H1 (cell line): ENCODE data around the gene PTPN13. TPM values are rescaled to one million over a fixed set of nuclear protein-coding genes. Genes with fewer than 3 reads are reported as not detected.

ENCODE experiments used
- CTCF ChIA-PET: fragments of 300-600 bp; sonication (Branson Sonifier 250); formaldehyde crosslinking; loops from one replicate; lab custom pipeline; 2021; ENCODE audit not compliant: partially characterized antibody; lab: Charles Lee
- POLR2A ChIA-PET: fragments of 300-600 bp; sonication (Branson Sonifier 250); formaldehyde crosslinking; loops from one replicate; lab custom pipeline; 2021; ENCODE audit warnings: inconsistent platforms; ENCODE audit not compliant: partially characterized antibody; lab: Charles Lee
- DNase-seq, 2 experiments: peaks; one replicate each; pipeline versions ENCODE4 v3.0.0 to v3.0.0-alpha.2; 2010 to 2022; ENCODE audit warnings: low spot score in 2 of 2, low read depth in 1 of 2, mixed read lengths in 1 of 2
- FAIRE-seq: peaks from 2 replicates; lab custom pipeline; 2011; peaks lifted over from hg19 to GRCh38; lab: Jason Lieb, UNC
- H2AFZ ChIP-seq: 2 replicates; pipeline ENCODE4 v1.8.1; 2012; ENCODE audit warnings: low read length, inconsistent platforms
- H2AK5ac ChIP-seq: 2 replicates; pipeline ENCODE4 v1.6.1; 2013; ENCODE audit warnings: low read depth, low read length
- H2BK120ac ChIP-seq: replicated peaks from 2 replicates; pipeline ENCODE3; 2013; ENCODE audit warnings: low read depth, low read length, inconsistent platforms
- H2BK12ac ChIP-seq: 2 replicates; pipeline ENCODE4 v1.6.1; 2013; ENCODE audit warnings: low read depth, low read length
- H2BK15ac ChIP-seq: 2 replicates; pipeline ENCODE4 v1.6.1; 2013; ENCODE audit warnings: low read length
- H2BK20ac ChIP-seq: 2 replicates; pipeline ENCODE4 v1.6.1; 2013; ENCODE audit warnings: low read length
- H2BK5ac ChIP-seq: 2 replicates; pipeline ENCODE4 v1.6.1; 2013; ENCODE audit warnings: low read depth, low read length
- H3K14ac ChIP-seq: 2 replicates; pipeline ENCODE4 v1.6.1; 2013; ENCODE audit warnings: inconsistent platforms; ENCODE audit not compliant: insufficient read length
- H3K18ac ChIP-seq: 2 replicates; pipeline ENCODE4 v1.6.1; 2013; ENCODE audit warnings: low read length; ENCODE audit errors: extremely low read depth
- H3K23ac ChIP-seq: 2 replicates; pipeline ENCODE4 v1.6.1; 2013; ENCODE audit warnings: inconsistent platforms; ENCODE audit not compliant: insufficient read length
- H3K23me2 ChIP-seq: 2 replicates; pipeline ENCODE4 v1.6.1; 2013; ENCODE audit warnings: low read depth, low read length
- H3K27ac ChIP-seq: 2 replicates; pipeline ENCODE4 v1.6.1; 2011; ENCODE audit warnings: low read depth, low read length, inconsistent platforms
- H3K27me3 ChIP-seq, 4 experiments: replicated peaks in 1 of 4; 1 replicate in 1 of 4; 2 replicates in 3 of 4; pipeline versions ENCODE4 v1.6.1 to v1.8.1; 2011 to 2013; ENCODE audit warnings: low read length in 3 of 4, mild to moderate bottlenecking in 3 of 4, inconsistent platforms in 2 of 4, mixed read lengths in 2 of 4, moderate library complexity in 1 of 4; ENCODE audit not compliant: control insufficient read depth in 3 of 4, insufficient read depth in 3 of 4; ENCODE audit errors: extremely low read depth in 1 of 4
- H3K36me3 ChIP-seq, 4 experiments: 2 replicates each; pipeline versions ENCODE4 v1.6.1 to v1.8.1; 2011 to 2013; ENCODE audit warnings: mild to moderate bottlenecking in 4 of 4, low read length in 3 of 4, moderate library complexity in 2 of 4, control low read depth in 1 of 4, inconsistent platforms in 1 of 4; ENCODE audit not compliant: insufficient read depth in 4 of 4, control insufficient read depth in 2 of 4
- H3K4ac ChIP-seq: replicated peaks from 2 replicates; pipeline ENCODE3; 2013; ENCODE audit warnings: low read length, low read depth, mixed read lengths, inconsistent platforms; ENCODE audit not compliant: insufficient read length
- H3K4me1 ChIP-seq, 4 experiments: replicated peaks in 1 of 4; 1 replicate in 1 of 4; 2 replicates in 3 of 4; pipeline versions ENCODE4 v1.6.1 to v1.8.1; 2011 to 2013; ENCODE audit warnings: low read length in 3 of 4, inconsistent platforms in 2 of 4, mixed read lengths in 1 of 4; ENCODE audit not compliant: insufficient read depth in 4 of 4, control insufficient read depth in 3 of 4
- H3K4me2 ChIP-seq, 2 experiments: 2 replicates each; pipeline versions ENCODE4 v1.6.1 to v1.8.1; 2011 to 2013; ENCODE audit warnings: low read depth in 2 of 2, low read length in 2 of 2, control low read depth in 1 of 2, inconsistent platforms in 1 of 2, mild to moderate bottlenecking in 1 of 2; ENCODE audit not compliant: insufficient read depth in 1 of 2
- H3K4me3 ChIP-seq, 4 experiments: fragments of 200-600, 300-600 bp in 1 of 4; sonication (generic), shearing (Covaris generic), sonication (Bioruptor Twin) in 1 of 4; 2 replicates each; pipeline versions ENCODE4 v1.5.1 to v1.8.1; 2011 to 2016; ENCODE audit warnings: low read length in 4 of 4, low read depth in 3 of 4, control low read depth in 2 of 4, inconsistent platforms in 2 of 4, mild to moderate bottlenecking in 2 of 4, mixed read lengths in 1 of 4, moderate library complexity in 1 of 4; ENCODE audit not compliant: insufficient read depth in 2 of 4; ENCODE audit errors: extremely low read depth in 1 of 4
- H3K56ac ChIP-seq: replicated peaks from 2 replicates; pipeline ENCODE3; 2013; ENCODE audit warnings: low read depth, mild to moderate bottlenecking, mixed read lengths, low read length, inconsistent platforms; ENCODE audit not compliant: insufficient read length
- H3K79me1 ChIP-seq: 2 replicates; pipeline ENCODE4 v1.6.1; 2013; ENCODE audit warnings: low read depth, low read length, control low read depth
- H3K79me2 ChIP-seq, 2 experiments: 2 replicates each; pipeline versions ENCODE4 v1.6.1 to v1.8.1; 2012 to 2013; ENCODE audit warnings: low read length in 2 of 2, mild to moderate bottlenecking in 2 of 2, inconsistent platforms in 1 of 2; ENCODE audit not compliant: insufficient read depth in 2 of 2, control insufficient read depth in 1 of 2
- H3K9ac ChIP-seq, 4 experiments: replicated peaks in 1 of 4; 1 replicate in 1 of 4; 2 replicates in 3 of 4; pipeline versions ENCODE4 v1.6.1 to v1.8.1; 2011 to 2013; ENCODE audit warnings: low read depth in 3 of 4, low read length in 3 of 4, control low read depth in 2 of 4, mild to moderate bottlenecking in 2 of 4, moderate library complexity in 2 of 4, inconsistent platforms in 1 of 4; ENCODE audit errors: extremely low read depth in 1 of 4
- H3K9me3 ChIP-seq, 2 experiments: 2 replicates each; pipeline versions ENCODE4 v1.6.1 to v1.8.1; 2012 to 2013; ENCODE audit warnings: mild to moderate bottlenecking in 2 of 2, moderate library complexity in 2 of 2, control low read depth in 1 of 2, inconsistent platforms in 1 of 2, low read depth in 1 of 2, low read length in 1 of 2, mixed read lengths in 1 of 2; ENCODE audit not compliant: insufficient read depth in 2 of 2
- H4K20me1 ChIP-seq, 2 experiments: replicated peaks in 1 of 2; 2 replicates each; pipeline versions ENCODE3 to v1.8.1; 2011 to 2013; ENCODE audit warnings: inconsistent platforms in 2 of 2, low read length in 2 of 2, mild to moderate bottlenecking in 1 of 2; ENCODE audit not compliant: insufficient read depth in 2 of 2, control insufficient read depth in 1 of 2
- H4K5ac ChIP-seq: 2 replicates; pipeline ENCODE4 v1.6.1; 2013; ENCODE audit warnings: low read length, low read depth, mixed read lengths, inconsistent platforms; ENCODE audit not compliant: insufficient read length
- H4K8ac ChIP-seq: 2 replicates; pipeline ENCODE4 v1.8.0; 2013; ENCODE audit warnings: mild to moderate bottlenecking, moderate library complexity, low read length, inconsistent platforms; ENCODE audit not compliant: insufficient read depth; ENCODE audit errors: extremely low read depth
- H4K91ac ChIP-seq: replicated peaks from 2 replicates; pipeline ENCODE3; 2013; ENCODE audit warnings: low read length, mixed read lengths, inconsistent platforms; ENCODE audit not compliant: insufficient read length
- BACH1 ChIP-seq: IDR thresholded peaks from 2 replicates; pipeline ENCODE4 v1.6.1; 2012; ENCODE audit warnings: low read length, improper control_type of control experiment
- CBX8 ChIP-seq: fragments of 300-800, 300-1000 bp; sonication (generic); IDR thresholded peaks from 2 replicates; pipeline ENCODE4 v1.7.1; 2016; ENCODE audit warnings: low read depth, low read length, borderline replicate concordance
- GTF2F1 ChIP-seq: IDR thresholded peaks from 2 replicates; pipeline ENCODE4 v1.6.1; 2012; ENCODE audit warnings: low read depth, low read length, improper control_type of control experiment, borderline replicate concordance
- KDM1A ChIP-seq: fragments of 200-600, 300-600 bp; sonication (generic); IDR thresholded peaks from 2 replicates; pipeline ENCODE4 v1.7.1; 2016; ENCODE audit warnings: mild to moderate bottlenecking, low read length, borderline replicate concordance
- KDM4A ChIP-seq: IDR thresholded peaks from one replicate; pipeline ENCODE4 v1.7.1; 2012; ENCODE audit warnings: low read depth, mild to moderate bottlenecking, moderate library complexity, low read length, inconsistent platforms; ENCODE audit not compliant: severe bottlenecking
- POLR2AphosphoS5 ChIP-seq: IDR thresholded peaks from 2 replicates; pipeline ENCODE4 v1.6.1; 2011; ENCODE audit warnings: low read depth, low read length
- POU5F1 ChIP-seq: IDR thresholded peaks from 2 replicates; pipeline ENCODE4 v1.6.1; 2011; ENCODE audit warnings: low read depth, mild to moderate bottlenecking, low read length, moderate library complexity
- TEAD4 ChIP-seq: IDR thresholded peaks from 2 replicates; pipeline ENCODE4 v1.6.1; 2012; ENCODE audit warnings: low read depth, low read length, inconsistent platforms, mixed read lengths
- WGBS, 2 experiments: shearing (Covaris generic) in 1 of 2; methylation state at CpG; one replicate each; pipeline versions ENCODE4 v1.1.6 to v1.1.7; 2013 to 2015; ENCODE audit warnings: low lambda C conversion rate in 2 of 2, mixed read lengths in 2 of 2, inconsistent platforms in 1 of 2, low coverage in 1 of 2, missing lambda C conversion rate in 1 of 2; ENCODE audit not compliant: insufficient replicate concordance in 2 of 2, insufficient coverage in 1 of 2, insufficient read length in 1 of 2; ENCODE audit errors: extremely low coverage in 1 of 2, missing lambda C conversion rate in 1 of 2; 5-methylcytosine and 5-hydroxymethylcytosine counted together
- polyA plus RNA-seq, 7 experiments: library from polyadenylated mRNA; depleted of rRNA in 3 of 7; stranded (reverse) in 5 of 7; unstranded in 2 of 7; fragments of >200 nt in 5 of 7; fragments of 200-250 nt in 2 of 7; gene quantifications; 1 replicate in 5 of 7; 2 replicates in 1 of 7; 4 replicates in 1 of 7; pipeline versions ENCODE4 v1.2.1 to v1.2.3, GENCODE V29; 2011 to 2013; ENCODE audit warnings: missing spikeins in 2 of 7, mixed read lengths in 2 of 7
- total RNA-seq: library from RNA; stranded (reverse); fragmentation: NEBNext Ultra II Directional; extraction: Animal tissue kit (Norgen Biotek cat#: 25700); gene quantifications from 2 replicates; pipeline ENCODE4 v1.2.1, GENCODE V29; 2021

Gene PTPN13
- total and polyA plus RNA-seq, 2 of the 8 experiments (the other 6 are each of a cell fraction or from before 2014, with no cell fraction given), result 12.7 to 57.9 TPM

- FAIRE-seq, result peak; percentile 36
- Histone ChIP-seq H3K27me3 (no peaks in the 10 kb centered on the region), H2AK5ac (no peak overlapping the region), H3K36me3 (peaks cover 0 to 11% (median 0%) of the 10 kb centered on the region in 4 experiments; a peak in 3 of 8 replicates), H3K79me1 (no peaks in the 10 kb centered on the region), H2BK5ac (no peak overlapping the region), H3K9ac (no peak overlapping the region), H3K23ac (no peak overlapping the region), H3K9me3 (no peaks in the 10 kb centered on the region), H3K18ac (no peak overlapping the region), H4K20me1 (no peaks in the 10 kb centered on the region), H4K5ac (no peak overlapping the region), H3K4me3 (no peak overlapping the region), H2AFZ (no peak overlapping the region), H3K4me2 (no peak overlapping the region), H3K23me2 (no peaks in the 10 kb centered on the region), H3K4me1 (peaks cover 0 to 2% (median 0%) of the 10 kb centered on the region in 4 experiments; a peak in 2 of 7 replicates), H2BK15ac (no peak overlapping the region), H3K79me2 (no peaks in the 10 kb centered on the region), H2BK12ac (no peak overlapping the region), H3K4ac (no peak overlapping the region), H4K8ac (no peak overlapping the region), H3K56ac (no peak overlapping the region), H4K91ac (no peak overlapping the region), H3K14ac (no peak overlapping the region), H2BK20ac (no peak overlapping the region), H2BK120ac (no peak overlapping the region), H3K27ac (no peak overlapping the region)
- CTCF ChIA-PET, result interaction anchor here (0.9 kb wide), 1 partner anchor 191 kb away, joined by 3 read pairs; no protein-coding TSS in a partner anchor
- POLR2A ChIA-PET, result no interaction called here
- 88% methylated on average over 3 of the region's 3 CpGs; no CpG with 5 or more reads in 1 of the 2 experiments for WGBS, 2 experiments
- DNase-seq, result no peak
- TF ChIP-seq KDM4A (no peak), GTF2F1 (no peak), KDM1A (no peak), CBX8 (no peak), POU5F1 (no peak), BACH1 (no peak), POLR2AphosphoS5 (no peak), TEAD4 (no peak)
These were observed 92.6 kb downstream of the PTPN13 start for GRCh38 chr4:86686741-86687140.
